Spinal cord (tissue), 10 donors: ENCODE results near the gene CIT. TPM values are rescaled to one million over a fixed set of nuclear protein-coding genes. Genes with fewer than 3 reads are reported as not detected.

ENCODE experiments used
- DNase-seq, 6 donors: peaks; one replicate each; pipeline versions ENCODE4 v3.0.0 to v3.0.0-alpha.2; 2013 to 2015; ENCODE audit warnings: low spot score in 6 of 6, low read depth in 4 of 6
- H3K27ac ChIP-seq: one replicate; pipeline ENCODE4 v1.5.1; 2013; ENCODE audit warnings: low read depth, low read length, control low read depth
- H3K27me3 ChIP-seq: one replicate; pipeline ENCODE4 v1.6.1; 2013; ENCODE audit warnings: low read length; ENCODE audit not compliant: control insufficient read depth, insufficient read depth
- H3K36me3 ChIP-seq: one replicate; pipeline ENCODE4 v1.6.1; 2013; ENCODE audit warnings: low read length; ENCODE audit not compliant: control insufficient read depth, insufficient read depth
- H3K4me1 ChIP-seq: one replicate; pipeline ENCODE4 v1.6.1; 2013; ENCODE audit warnings: low read length; ENCODE audit not compliant: control insufficient read depth, insufficient read depth
- H3K4me3 ChIP-seq: one replicate; pipeline ENCODE4 v1.5.1; 2013; ENCODE audit warnings: low read depth, low read length, control low read depth
- H3K9me3 ChIP-seq: one replicate; pipeline ENCODE4 v1.6.1; 2013; ENCODE audit warnings: low read length; ENCODE audit not compliant: control insufficient read depth, insufficient read depth
- WGBS: methylation state at CpG from one replicate; pipeline ENCODE4 v1.1.5; 2013; ENCODE audit warnings: missing lambda C conversion rate; ENCODE audit not compliant: insufficient coverage; 5-methylcytosine and 5-hydroxymethylcytosine counted together
- polyA plus RNA-seq, 2 donors: library from polyadenylated mRNA; unstranded; fragments of 120-200 nt; gene quantifications; one replicate each; pipeline ENCODE4 v1.2.1, GENCODE V29; 2013; ENCODE audit not compliant: insufficient read length in 2 of 2
- total RNA-seq, 2 donors: library from RNA; depleted of rRNA in 1 of 2; stranded (reverse); fragments of 120-200 nt in 1 of 2; fragments of >200 nt in 1 of 2; gene quantifications; one replicate each; pipeline versions ENCODE4 v1.2.3 to v1.2.4, GENCODE V29; 2013 to 2014
- donor health status: healthy.

CIT gene
- total and polyA plus RNA-seq, 4 donors: 28.5 to 54.5 (median 45.8) TPM

DNA sequence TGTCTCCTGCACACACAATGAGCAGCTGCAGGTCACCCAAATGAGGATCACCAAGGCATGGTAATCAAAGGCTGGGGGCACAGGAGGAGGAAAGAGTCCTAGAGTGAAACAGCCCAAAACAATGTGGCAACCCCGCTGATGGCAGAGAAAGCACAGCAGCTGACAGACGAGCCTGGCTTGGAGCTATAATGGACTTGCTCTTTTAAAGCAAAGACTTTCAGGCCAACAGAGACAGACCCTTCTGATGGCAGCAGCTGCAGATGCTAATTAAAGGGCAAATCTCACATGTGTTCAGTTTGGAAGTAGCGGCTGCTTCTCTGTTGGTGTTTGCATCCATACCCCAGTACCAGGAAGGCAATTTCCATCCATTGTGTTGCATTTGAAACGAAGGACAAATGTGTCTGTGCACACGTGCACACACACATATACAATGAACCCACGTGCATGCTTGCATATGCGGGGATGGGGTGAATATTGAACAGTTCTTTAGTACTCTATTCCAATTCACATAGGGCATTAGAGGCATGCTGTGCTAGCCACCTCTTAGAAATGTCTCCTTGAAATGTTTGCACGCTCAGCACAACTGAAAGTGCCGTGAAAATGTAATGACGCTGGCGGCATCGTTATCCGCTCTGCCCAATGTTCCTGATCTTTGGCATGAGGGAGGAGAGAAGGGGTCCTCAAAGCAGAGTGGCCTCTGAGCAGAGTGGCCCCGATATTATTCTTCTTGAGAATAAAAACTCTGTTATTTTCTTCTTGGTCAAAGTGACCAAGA is 38.1 kb downstream of the CIT start:
- no peaks in the 10 kb centered on the region for H3K27me3 ChIP-seq
- no peaks in the 10 kb centered on the region for H3K36me3 ChIP-seq
- no peak overlapping the region for H3K4me3 ChIP-seq
- peaks cover 15% of the 10 kb centered on the region for H3K4me1 ChIP-seq
- WGBS: 87% methylated on average over 10 of the region's 14 CpGs
- H3K9me3 ChIP-seq: no peaks in the 10 kb centered on the region
- DNase-seq: peak in 3 of 6 donors; percentile 23 to 84 (median 51)
- no peak overlapping the region for H3K27ac ChIP-seq

DNA sequence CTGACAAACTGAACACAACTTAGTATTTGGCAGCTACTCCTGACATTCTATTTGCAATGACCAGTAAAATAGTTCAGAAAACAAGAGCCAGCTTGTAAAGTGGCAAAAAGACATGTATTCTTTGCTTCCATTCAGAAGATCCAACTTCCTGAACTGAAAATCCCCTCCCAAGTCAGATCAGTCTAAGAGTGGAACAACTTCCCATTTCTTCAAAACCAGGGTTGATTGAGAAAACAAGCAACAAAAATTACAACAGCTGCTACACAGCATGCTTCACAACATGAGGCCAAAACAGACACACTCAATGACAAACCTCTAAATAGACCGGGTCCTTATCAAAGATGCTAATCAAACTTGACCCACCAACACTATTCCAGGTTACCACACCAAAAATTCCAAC is 40.3 kb downstream of the CIT start:
- Histone ChIP-seq H3K27ac (peak overlapping the region; percentile 53), H3K9me3 (no peaks in the 10 kb centered on the region), H3K4me3 (no peak overlapping the region), H3K4me1 (peaks cover 8% of the 10 kb centered on the region), H3K36me3 (no peaks in the 10 kb centered on the region), H3K27me3 (no peaks in the 10 kb centered on the region)
- WGBS: 86% methylated on average over 1 of the region's 1 CpG
- DNase-seq: peak in 2 of 6 donors; percentile 14 to 37

DNA sequence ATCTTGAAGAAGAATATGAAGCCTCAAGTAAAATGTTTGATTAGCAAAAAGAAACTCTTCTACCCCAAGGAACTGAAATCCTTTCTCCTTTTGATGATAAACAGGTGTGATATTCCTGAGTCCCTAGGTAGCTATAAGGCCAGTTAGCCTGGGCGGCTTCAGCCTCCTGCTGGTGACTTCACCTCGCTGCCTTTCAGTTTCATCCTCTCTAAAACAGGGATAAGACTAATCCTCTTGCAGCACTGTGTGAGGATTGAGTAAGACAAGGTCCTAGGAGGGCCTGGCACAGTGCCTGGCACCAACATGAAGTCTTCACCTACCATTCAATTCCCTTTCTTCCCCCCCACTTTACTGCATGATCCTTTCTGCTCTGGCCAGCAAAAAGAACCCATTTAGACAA is 42.1 kb downstream of the CIT start:
- H3K36me3 ChIP-seq: no peaks in the 10 kb centered on the region
- no peak for DNase-seq
- H3K4me1 ChIP-seq: peaks cover 7% of the 10 kb centered on the region
- no CpG with 5 or more reads among the region's 2 CpGs for WGBS
- no peaks in the 10 kb centered on the region for H3K27me3 ChIP-seq
- H3K27ac ChIP-seq: no peak overlapping the region
- H3K4me3 ChIP-seq: no peak overlapping the region
- no peaks in the 10 kb centered on the region for H3K9me3 ChIP-seq

DNA sequence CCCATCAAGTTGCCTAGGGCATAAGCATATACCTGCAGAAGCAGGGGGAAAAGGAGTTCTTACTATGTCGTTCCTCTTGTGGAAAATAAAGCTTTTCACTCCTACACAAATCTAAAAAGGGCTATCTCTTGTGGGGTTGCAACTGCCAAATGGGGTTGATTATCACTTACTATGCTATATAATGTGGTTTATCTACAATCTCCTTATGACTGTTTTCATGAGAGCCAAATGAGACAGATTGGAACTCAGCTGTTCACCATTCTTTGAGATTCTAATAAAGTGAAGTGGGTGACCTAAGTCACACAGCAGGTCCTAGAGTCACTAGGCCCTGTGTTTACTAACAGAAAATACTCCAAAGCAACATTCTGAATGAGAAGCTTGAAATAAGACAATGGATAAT is 47.7 kb downstream of the CIT start:
- Histone ChIP-seq H3K27ac (no peak overlapping the region), H3K36me3 (no peaks in the 10 kb centered on the region), H3K4me3 (no peak overlapping the region), H3K27me3 (no peaks in the 10 kb centered on the region), H3K9me3 (no peaks in the 10 kb centered on the region), H3K4me1 (no peaks in the 10 kb centered on the region)
- no CpG with 5 or more reads among the region's 1 CpG for WGBS
- peak in 1 of 6 donors; percentile 15 for DNase-seq

DNA sequence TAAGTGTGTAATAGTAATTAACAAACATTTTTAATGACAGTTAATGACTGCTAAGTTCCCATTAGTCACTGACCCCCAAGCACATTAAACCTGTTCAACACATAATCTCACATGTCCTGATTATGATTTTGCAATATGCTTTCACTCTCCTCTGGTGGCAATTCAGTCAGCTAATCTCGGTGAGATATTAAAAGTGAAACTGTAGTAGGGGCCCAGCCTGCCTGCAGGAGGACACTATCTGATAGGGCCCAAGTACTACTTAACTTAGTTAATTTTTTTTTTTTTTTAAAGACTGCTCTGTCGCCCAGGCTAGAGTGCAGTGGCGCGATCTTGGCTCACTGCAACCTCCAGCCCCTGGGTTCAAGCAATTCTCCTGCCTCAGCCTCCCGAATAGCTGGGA is 48.8 kb downstream of the CIT start:
- H3K4me1 ChIP-seq: no peaks in the 10 kb centered on the region
- DNase-seq: peak in 1 of 6 donors; percentile 12
- no peaks in the 10 kb centered on the region for H3K27me3 ChIP-seq
- H3K36me3 ChIP-seq: no peaks in the 10 kb centered on the region
- 98% methylated on average over 5 of the region's 5 CpGs for WGBS
- H3K27ac ChIP-seq: no peak overlapping the region
- no peak overlapping the region for H3K4me3 ChIP-seq
- H3K9me3 ChIP-seq: no peaks in the 10 kb centered on the region

DNA sequence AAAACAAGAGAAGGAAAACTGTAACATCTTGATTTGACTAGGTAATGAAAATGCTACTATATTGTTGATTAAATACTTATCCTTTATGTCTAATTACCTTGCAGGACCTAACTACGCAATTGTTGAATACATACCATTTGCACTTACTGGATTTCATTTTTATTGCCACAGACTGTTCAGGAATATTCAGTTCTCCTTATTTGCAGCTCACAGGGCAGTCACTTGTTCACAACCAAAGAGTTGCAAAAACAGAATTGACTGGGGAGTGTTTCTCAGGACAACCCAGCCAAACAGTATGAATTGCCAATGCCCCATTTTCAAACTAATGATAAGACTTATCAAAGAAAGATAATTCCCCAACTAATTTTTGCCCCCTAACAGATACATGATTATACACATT is 49.4 kb downstream of the CIT start:
- Histone ChIP-seq H3K4me1 (no peaks in the 10 kb centered on the region), H3K9me3 (no peaks in the 10 kb centered on the region), H3K36me3 (no peaks in the 10 kb centered on the region), H3K4me3 (no peak overlapping the region), H3K27ac (no peak overlapping the region), H3K27me3 (no peaks in the 10 kb centered on the region)
- 100% methylated on average over 1 of the region's 1 CpG for WGBS
- DNase-seq: no peak

DNA sequence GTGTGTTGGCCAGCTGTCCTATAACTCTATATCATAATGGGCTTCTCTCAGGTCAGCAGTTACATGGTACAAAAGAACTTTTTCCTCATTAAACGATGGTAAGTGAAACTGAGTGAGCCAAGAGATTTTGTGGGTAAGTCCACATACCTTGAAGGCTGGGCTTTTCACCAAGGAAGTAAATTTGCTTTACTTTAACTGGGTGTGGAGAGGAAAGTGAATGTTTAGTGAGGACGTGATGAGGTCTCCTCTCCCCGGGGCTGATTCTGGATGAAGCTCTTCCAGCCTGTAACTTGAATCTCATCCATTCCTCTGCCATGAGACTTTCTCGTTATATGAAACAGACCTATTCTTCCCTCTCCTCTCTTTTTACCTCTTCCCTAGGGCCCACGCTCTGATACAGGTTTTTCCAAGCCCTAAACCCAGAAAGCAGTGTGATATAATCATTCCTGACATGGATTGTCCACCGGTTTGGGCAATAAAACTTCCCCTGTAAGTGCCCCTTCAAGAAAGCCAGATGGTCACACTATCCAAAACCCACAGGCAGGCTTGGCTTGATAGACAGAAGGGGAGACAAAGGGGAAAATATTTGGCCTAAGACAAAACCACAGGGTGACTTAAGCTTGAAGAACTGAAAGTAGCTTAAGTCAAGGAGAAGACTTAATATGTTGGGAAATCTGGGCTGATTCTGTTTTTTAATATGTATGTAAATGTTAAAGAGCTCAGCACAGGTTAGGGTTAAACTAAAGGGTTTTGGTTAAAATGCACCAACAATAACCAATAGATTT is 50.3 kb downstream of the CIT start:
- Histone ChIP-seq H3K9me3 (no peaks in the 10 kb centered on the region), H3K27me3 (no peaks in the 10 kb centered on the region), H3K4me3 (no peak overlapping the region), H3K27ac (no peak overlapping the region), H3K36me3 (no peaks in the 10 kb centered on the region), H3K4me1 (no peaks in the 10 kb centered on the region)
- DNase-seq: no peak
- 79% methylated on average over 2 of the region's 6 CpGs for WGBS

DNA sequence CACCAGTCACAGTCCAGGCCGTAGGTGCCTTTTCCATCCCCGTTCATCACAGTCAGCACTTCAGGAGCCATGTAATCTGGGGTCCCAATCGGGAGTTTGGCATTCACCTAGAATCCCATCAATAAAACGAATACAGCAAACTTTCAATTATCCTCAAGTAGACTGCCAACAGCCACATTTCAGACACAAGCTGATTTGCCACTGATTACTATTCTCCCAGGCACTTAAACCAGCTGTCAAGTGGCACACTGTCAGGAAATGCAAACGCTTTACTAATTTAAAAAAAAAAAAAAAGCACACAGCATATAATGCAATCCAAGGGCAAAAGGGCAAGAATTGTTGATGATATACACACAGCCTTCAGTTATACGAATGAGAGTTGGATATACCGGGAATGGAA is 51.9 kb downstream of the CIT start:
- 88% methylated on average over 4 of the region's 7 CpGs for WGBS
- peak in 2 of 6 donors; percentile 28 to 65 for DNase-seq
- Histone ChIP-seq H3K36me3 (no peaks in the 10 kb centered on the region), H3K4me1 (no peaks in the 10 kb centered on the region), H3K9me3 (no peaks in the 10 kb centered on the region), H3K4me3 (no peak overlapping the region), H3K27me3 (no peaks in the 10 kb centered on the region), H3K27ac (no peak overlapping the region)

DNA sequence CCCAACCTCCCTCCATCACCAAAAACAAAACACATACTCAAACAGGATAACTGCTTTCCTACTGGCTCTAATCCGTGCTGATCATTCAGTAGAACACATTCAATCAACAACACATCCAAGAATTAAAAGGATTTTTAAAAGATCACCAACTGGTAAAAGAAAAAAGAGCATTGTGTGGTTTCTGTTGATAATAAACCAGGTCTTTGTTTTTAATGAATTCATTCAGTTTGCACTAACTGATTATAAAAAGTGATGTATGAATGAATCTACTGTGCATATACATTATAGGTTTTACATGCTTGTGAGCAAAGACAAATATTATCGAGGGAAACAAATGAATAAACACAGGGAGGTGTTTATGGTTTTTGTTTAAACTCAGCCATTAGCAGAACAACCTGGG is 55.1 kb downstream of the CIT start:
- H3K27ac ChIP-seq: no peak overlapping the region
- DNase-seq: no peak
- peaks cover 3% of the 10 kb centered on the region for H3K4me1 ChIP-seq
- no peaks in the 10 kb centered on the region for H3K36me3 ChIP-seq
- H3K27me3 ChIP-seq: no peaks in the 10 kb centered on the region
- no peaks in the 10 kb centered on the region for H3K9me3 ChIP-seq
- no CpG with 5 or more reads among the region's 2 CpGs for WGBS
- H3K4me3 ChIP-seq: no peak overlapping the region

DNA sequence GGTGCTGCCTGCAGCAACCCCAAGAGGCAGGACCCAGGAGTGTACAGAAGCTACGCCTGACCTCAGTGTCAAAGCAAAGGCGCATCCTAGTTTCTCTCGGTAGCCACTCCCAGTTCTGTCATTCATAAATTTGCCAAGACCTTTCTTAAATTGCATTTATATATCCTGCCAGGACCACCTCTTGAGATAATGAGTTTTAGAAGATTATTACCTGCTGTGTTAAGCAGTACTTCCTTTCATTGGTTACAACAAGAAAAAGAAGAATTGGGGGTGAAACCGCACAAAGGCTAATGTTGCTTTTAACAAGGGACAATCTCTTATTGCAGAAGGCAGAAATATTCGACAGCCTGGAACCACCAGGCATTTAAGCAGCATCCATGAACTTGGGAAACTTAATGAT is 57.8 kb downstream of the CIT start:
- Histone ChIP-seq H3K4me1 (peaks cover 3% of the 10 kb centered on the region), H3K27ac (no peak overlapping the region), H3K9me3 (no peaks in the 10 kb centered on the region), H3K4me3 (no peak overlapping the region), H3K27me3 (no peaks in the 10 kb centered on the region), H3K36me3 (no peaks in the 10 kb centered on the region)
- 76% methylated on average over 2 of the region's 5 CpGs for WGBS
- peak in 1 of 6 donors; percentile 81 for DNase-seq
